Right renal pelvis (tissue), 4 donors: ENCODE measurements around the gene ATG3. TPM values are rescaled to one million over a fixed set of nuclear protein-coding genes. Genes with fewer than 3 reads are reported as not detected.
A peak's percentile ranks its signal among the peaks of the same experiment; 100 is the strongest.

ENCODE experiments used
- DNase-seq, 4 donors: peaks; one replicate each; pipeline ENCODE4 v3.0.0-alpha.2; 2013; ENCODE audit warnings: low read depth in 4 of 4, low spot score in 3 of 4, missing footprints in 1 of 4
- polyA plus RNA-seq, 4 donors: library from polyadenylated mRNA; unstranded; fragments of 120-200 nt; gene quantifications; one replicate each; pipeline ENCODE4 v1.2.1, GENCODE V29; 2013; ENCODE audit not compliant: insufficient read length in 4 of 4

Gene ATG3
- polyA plus RNA-seq, result 10 to 100 TPM; 44.2 to 54.2 (median 50.1) TPM

DNA sequence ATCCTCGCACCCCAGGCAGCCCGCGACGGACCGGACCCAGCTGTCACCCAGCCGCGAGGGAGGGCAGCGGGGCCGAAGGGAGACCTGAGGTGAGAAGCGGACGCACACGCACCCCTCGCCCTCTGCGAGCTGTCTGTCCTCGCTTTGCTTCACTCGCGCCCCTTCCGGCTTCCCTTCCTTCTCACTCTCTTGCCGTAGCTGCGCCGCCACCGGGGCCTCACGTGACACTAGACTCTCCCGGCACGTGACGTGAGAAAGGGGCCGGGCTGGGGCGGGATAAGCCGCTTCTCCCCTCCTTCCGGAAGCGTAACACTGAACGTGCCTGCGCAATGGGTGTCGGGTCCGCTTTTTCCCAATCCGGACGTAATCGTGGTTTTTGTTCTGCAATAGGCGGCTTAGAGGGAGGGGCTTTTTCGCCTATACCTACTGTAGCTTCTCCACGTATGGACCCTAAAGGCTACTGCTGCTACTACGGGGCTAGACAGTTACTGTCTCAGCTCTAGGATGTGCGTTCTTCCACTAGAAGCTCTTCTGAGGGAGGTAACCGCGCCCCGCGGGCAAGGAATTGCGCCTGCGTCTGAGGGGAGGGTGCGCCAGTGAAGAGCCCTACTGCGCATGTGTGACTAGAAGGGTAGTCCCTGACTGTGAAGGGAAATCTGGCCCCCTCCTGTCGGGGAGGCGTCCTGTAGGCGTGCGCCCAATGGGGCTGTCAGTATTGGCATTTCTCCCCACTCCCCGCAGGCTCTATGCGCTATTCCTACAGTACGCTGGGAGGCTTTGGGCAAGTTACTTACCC is at the start of gene ATG3, which contains the start of gene SLC35A5:
ATG3 (minus strand) TSS at position 229 of the 796 bp plus-strand sequence. CDS start 434 bp downstream, outside the sequence.
SLC35A5 (plus strand) TSS at position 312 of the 796 bp plus-strand sequence. CDS start 1,359 bp downstream, outside the sequence.
- DNase-seq, result peak; percentile 97 to 98 (median 98)

DNA sequence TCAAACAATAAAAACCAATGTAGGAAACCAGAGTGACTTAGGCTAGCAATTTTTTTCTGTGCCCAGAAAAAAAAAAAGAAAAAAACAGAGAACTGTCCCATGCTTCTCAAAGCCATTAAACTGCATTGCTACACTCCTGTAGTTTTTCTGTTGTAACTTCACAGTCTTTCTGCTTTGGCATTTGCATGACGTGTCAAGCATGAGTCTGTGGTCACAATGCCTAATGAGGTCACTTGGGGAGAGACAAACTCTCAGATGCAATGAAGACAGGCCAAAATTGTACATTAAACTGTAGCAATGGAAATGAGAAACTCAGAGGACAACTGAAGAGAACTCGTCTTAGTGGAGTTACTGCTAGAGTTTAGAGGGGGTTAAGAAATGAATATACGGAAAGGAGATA is 48.4 kb upstream of the ATG3 start:
- DNase-seq, result no peak

DNA sequence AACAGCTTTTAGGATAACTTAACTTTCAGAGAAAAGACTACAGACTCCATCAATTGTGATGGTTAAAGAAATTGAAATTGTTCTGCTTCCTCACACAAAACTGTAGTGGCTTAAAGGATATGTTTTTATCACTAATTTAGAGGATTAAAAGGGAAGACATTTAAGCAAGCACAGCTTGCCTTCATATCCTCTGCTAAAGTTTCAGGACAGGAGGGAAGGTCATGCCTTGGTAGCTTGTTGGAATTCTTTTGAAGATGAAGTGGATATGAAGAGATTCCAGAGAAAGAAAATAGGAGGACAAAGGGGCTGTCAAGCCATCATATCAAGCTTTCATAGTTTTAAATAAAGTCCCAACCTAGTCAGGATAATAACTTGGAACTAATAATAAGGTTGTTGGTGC is 46.1 kb upstream of the ATG3 start:
- DNase-seq, result no peak

DNA sequence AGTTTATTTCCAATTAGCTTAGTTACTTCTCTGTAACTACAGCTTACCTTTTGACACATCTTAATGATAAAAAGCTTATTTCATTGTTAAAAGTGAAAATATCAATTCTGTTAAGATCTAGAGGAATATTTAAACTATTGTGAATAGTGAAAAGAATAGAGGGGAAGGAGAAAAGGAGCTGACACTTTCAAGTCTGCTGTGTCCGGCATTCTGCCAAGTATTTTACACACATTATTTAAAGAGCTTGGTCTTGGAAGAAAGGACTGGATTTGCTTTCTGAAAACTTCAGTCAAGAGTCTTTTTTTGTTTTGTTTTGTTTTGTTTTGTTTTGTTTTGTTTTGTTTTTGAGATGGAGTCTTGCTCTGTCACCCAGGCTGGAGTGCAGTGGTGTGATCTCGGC is 44.3 kb upstream of the ATG3 start:
- no peak for DNase-seq

DNA sequence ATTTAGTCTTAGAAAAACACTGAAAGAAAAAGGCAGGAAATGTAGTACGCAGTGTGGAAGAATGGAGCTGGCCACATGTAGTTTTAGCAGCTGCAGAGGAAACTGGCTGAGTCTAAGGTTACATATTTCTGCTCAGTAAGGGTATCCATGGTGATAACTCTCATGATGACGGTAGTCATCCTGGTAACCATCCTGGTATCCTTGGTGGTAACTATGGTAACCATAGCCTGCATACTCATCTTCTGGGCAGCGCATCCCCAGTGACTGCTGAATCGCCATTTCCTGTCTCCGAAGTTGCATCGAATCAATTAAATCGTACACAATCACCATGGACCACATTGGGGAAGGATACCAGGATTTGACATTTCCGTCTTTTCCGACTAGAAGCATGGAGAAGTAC is 43.5 kb upstream of the ATG3 start:
- no peak for DNase-seq

DNA sequence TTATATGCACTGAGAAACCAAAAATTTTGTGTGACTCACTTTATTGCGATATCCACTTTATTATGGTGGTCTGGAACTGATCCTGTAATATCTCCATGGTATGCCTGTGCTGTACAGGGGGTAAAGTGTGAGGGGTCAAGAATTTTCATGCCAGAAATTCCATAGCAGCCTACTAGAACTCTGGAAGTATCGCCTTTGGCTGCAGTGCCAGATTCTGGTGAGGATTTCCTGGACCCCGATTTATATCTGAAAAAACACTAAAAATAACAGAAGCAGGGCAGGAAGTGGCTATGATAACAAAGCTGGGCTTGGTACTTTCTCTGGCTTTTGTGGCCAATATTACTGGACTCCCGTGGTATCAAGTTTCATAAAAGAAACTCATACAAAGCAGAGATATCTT is 42.8 kb upstream of the ATG3 start:
- no peak for DNase-seq

DNA sequence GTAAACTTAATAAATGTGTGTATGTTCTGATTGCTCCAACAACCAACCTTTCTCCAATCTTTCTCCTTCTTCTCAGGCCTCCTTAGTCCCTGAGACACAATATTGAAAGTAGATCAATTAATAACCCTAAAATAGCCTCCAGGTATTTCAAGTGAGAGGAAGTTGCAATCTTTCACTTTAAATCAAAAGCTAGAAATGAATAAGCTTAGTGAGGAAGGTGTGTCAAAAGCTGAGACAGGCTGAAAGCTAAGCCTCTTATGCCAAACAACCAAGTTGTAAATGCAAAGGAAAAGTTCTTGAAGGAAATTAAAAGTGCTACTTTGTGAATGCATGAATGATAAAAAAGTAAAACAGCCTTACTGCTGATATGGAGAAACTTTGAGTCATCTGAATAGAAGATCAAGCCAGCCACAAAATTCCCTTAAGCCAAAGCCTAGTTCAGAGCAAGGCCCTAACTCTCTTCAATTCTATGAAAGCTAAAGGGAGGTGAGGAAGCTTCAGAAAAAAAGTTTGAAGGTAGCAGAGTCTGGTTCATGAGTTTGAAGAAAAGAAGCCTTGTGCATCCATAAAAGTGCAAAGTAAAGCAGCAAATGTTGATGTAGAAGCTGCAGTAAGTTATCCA is 40.6 kb upstream of the ATG3 start:
- DNase-seq, result no peak

DNA sequence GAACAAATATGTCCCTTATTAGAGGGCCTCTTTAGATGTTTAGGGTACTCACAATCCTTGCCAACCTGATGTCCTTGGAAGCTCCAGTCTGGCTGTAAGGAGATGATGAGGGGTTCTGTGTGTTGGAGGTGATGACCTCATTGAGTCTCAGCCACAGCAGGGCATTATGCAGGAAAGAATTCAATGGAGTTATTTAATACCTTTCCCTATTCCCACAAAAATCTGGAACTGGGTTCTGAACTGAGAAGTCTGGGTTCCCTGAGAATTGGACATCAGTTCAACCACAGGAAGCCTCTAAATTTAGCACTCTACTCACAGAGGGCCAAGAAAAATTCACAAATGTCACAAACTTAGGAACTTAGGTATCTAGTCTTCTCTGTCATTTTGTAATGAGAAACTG is 37.0 kb upstream of the ATG3 start:
- DNase-seq, result no peak

DNA sequence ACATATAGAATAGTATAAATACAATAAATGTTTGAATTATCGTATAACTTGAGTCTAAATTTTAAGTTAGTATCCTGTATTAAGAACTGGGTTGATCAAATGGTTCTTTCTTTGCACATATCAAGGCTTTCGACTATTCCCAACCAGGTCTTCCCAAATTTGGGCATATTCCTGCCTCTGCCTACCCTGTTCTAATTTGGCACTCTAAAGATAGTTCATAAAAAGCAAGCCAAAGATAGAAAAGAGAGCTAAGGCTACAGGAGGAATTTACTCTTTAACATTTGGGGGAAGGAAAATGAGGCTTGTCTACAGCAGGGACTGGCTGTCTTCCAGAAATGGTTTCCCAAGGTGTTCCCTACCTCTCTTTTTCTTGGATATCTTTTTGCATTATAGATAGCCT is 36.2 kb upstream of the ATG3 start:
- DNase-seq, result no peak

DNA sequence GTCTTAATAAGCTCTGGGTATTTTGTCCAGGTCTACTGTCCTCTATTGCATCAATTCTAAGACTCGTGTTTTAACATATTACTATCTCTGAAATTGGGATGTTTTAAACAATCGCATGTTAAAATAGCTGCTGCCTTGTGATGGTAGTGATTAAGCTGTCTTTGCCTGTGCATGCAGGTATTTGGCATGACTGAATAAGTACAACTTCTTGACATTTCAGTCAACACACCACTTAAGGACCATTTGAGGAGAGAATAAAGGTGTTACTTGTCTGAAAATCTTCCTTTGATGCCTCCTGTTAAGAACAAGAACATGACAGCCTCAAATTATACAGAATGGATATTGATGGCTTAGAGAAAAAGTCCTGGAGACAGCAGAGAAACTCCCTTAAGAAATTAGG is 33.1 kb upstream of the ATG3 start:
- DNase-seq, result no peak

DNA sequence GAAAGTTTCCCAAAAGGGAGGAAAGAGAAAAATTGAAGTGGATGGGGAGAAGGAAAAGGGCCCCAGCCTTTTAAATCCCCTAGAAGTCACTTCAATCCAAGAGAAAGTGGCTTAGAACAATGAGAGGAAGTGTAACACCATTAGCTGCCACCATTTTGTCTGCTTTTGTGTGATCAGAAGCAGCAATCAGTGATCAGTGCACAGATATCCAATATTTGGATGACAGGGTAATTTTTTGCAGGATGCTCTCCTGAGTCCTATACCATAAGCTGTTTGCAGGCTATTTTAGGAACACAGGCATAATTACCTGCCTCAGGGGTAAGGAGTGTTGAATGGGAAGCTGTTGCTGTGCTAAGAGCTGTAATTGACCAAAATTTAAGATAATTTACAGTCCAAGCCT is 31.5 kb upstream of the ATG3 start:
- DNase-seq, result no peak

DNA sequence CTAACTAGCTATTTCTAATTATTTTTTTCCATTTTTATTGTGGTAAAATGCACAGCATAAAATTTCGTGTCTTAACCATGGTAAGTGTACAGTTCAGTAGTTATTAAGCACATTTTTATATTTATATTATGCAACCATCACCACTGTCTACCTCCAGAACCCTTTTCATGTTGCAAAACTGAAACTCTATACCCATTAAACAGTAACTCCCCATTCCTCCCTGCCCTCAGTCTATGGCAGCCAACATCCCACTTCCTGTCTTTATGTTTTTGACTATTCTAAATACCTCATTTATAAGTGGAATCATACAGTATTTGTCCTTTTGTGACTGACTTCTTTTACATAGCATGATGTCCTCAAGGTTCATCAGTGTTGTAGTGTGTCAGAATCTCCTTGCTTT is 25.6 kb upstream of the ATG3 start:
- no peak for DNase-seq

DNA sequence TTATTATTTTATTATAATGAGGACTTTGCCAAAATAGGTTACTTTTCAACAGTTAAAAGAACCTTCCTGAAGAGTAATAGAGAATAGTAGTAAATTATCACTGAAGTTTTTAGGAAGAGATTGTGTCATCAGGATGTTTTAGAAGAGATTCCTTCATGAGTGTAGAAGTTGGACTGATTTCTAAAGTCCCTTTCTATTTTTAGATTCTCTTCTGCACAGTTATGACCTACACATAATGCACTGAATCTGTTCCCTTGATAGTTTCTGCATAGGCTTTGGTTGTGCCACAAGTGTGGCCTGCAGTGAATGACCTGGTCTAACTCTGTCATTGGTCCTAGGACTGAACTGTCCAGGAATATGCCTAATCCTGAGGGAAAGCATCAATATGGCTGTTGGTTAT is 24.0 kb upstream of the ATG3 start:
- DNase-seq, result no peak

DNA sequence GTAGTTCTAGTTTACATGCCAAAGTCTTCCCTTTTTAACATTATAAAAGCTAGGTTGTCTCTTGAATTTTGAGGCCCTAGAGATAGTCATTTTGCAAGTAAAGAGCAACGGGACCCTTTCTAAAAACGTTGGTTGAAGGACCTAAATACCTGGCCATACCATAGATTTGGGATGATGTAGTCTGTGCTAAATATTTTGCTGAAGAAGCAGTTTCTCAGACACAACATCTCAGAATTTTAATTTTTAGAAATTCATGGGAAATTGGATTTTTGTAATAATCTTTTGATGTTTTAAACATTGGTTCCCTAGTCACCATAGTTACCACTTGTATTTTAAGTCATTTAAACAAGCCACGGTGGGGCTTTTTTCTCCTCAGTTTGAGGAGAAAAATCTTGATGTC is 21.3 kb upstream of the ATG3 start:
- no peak for DNase-seq

DNA sequence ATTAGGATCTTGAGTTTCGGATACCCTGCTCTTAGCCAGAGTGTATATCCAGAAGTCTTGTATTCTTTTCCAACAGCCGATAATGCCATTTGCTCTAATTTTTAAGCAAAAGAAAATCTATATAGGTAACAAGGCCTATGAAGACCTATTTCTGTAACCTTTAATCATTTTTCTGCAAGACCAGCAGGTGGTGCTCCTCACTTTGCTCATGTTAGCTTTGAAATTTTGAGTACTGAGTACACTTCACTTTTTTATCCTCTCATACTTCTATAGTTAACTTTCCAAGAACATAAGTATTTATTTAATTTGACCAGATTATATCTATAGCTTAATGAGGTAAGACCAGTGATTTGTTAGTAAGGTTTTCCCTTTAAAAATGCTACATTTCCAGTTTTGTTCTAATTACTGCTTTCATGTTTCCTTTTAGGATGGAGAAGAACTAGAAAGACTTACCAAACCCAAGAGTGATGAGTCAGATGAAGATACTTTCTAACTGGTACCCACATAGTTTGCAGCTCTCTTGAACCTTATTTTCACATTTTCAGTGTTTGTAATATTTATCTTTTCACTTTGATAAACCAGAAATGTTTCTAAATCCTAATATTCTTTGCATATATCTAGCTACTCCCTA is 20.6 kb upstream of the ATG3 start:
- DNase-seq, result peak in 3 of 4 donors; percentile 37 to 40 (median 38)

DNA sequence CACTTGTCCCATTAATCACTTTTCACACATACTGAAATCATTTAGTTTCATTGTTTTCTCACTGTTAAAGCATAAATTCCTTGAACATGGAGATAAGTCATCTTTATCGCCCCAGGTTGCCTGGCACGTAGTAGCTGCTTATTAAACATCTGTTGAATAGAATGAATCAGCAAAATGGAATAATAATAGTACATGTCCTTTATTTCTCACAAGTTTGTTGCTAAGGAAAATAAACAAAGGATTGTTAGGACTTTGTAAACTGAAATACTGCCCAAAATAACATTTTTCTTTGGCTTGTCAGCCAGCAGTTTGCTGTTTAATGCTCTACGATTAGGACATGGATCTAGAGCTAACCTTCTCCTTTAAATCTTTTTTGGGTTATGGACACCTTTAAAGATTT is 17.9 kb upstream of the ATG3 start:
- DNase-seq, result no peak

DNA sequence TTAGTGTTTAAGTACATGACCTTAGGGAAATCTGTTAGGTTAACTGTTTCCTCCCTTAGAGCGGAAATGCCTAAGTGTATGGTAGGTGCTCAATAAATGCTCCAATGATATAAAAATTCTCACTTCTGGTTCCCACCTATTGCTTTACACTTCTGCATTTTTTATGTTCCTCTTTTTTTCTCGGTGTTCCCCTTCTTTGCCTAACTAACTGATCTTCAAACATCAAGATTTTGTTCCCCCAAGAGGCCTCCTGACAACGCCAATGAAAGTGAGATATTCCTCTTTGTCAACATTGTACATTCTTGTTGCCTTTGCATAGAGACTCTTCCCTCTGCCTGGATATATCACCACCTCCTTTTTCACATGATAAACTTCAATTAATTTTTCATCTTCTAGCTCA is 17.5 kb upstream of the ATG3 start:
- no peak for DNase-seq

DNA sequence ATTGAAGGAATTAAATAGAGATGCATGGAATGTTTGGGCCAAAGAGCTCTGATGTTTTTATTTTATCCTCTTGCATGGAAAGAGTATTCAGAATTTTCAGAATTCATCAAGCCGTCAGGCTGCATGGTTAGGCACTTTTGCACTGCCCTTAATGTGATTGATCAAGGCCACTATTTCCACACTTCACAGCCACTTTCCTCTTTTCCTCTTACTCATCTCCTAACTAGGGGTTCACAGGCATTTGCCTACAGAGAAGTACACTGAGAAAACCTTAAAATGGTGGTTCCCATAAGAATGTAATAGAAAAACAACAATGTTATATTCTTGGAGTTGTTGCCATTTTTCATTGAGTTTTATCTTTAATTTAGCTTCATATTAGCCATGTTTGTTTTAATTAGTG is 10.9 kb upstream of the ATG3 start:
- no peak for DNase-seq

DNA sequence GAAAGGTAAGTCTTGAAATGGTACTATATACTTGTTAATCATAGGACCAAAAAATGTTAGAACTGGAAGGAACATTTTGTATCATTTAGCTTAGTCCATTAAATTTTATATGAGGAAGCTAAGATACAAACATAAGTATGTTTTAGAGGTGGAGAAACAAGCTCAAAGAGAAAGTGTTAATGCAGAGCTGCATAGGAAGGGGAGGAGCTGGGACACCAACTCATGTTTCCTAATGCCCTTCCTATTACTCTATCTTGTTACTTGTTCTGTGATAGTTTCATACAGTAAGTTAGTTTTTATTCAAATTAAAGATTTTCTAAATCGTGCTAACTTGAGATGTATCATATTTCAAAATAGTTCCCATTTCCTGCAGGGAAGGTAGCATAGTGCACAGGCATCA is 7.5 kb upstream of the ATG3 start:
- no peak for DNase-seq

DNA sequence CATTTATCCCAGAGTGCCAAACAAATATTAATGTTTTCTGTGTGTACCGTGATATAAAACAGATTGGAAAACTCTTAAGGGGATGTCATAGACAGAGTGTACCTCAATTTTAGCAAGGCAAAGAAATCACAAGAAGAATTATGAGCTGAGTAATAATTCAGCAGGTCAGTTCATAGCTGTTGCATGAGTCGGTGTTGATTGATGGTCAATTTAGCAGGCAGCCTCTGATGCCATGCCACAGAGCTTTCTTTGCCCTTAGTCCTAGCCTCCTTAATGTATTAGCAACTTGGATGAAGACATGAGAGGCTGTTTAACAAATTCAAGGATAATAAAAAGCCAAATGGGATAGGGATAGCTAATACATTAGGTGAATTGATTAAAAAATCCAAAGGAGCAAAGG is 6.9 kb upstream of the ATG3 start:
- no peak for DNase-seq

DNA sequence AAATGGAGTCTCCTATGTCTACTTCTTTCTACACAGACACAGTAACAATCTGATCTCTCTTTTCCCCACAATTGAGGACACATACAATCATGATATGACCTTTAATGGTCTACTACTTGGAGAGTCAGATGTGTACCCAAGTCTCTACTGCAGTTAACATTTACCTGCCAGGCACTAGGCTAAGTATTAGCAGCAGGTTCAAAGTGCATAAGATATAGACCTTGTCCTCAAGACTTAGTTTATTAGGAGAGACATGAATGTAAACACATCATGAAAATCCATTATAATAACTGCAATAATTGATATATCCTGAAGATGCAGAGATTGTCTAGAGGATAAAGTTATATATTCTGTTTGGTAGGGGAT is 3.2 kb upstream of the ATG3 start:
- DNase-seq, result no peak
